Spleen (tissue), 7 donors: ENCODE results near the gene DTX4.

ENCODE experiments used
- POLR2A ChIP-seq, 3 donors: fragments of 450-650 bp; IDR thresholded peaks; one replicate each; pipeline ENCODE4 v1.5.1; 2017; ENCODE audit warnings: antibody characterized with exemption in 3 of 3, mild to moderate bottlenecking in 1 of 3
- TF ChIP-seq, protein P1 (sequence below), 11 experiments: fragments of 200-600 bp in 7 of 11; fragments of 450-650 bp in 4 of 11; sonication (generic) in 4 of 11; IDR thresholded peaks in 8 of 11; conservative IDR thresholded peaks in 3 of 11; 1 replicate in 7 of 11; 2 replicates in 4 of 11; pipeline versions ENCODE4 v1.4.0 to v1.8.0; 2016 to 2021; ENCODE audit warnings: antibody characterized with exemption in 11 of 11, inconsistent platforms in 4 of 11, mild to moderate bottlenecking in 1 of 11
- donor health status: DM: no; HTN: no; CAD: no; lungs with moderate emphysema.
- donor health status: DM: no; HTN: no; CAD: no.
- donor health status: DM: no; HTN: no; CAD: no.

DNA sequence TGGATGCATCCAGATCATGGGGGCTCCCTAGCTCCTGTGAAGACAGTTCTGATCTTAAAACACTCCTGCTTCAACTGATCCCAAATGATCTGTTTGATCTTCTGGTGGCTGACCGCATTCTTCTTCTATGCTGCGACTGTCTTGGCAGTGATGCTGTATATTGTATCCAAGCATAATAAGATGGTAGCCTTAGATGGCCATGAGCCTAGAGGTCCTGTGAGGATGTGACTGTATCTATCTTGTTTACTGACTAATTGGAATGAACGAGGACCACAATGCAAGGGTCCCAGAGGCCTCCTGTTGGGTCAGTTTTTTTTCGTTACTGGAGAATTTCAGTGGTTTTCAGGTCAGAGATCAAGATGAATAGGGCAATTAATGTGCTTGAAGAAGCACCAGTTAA lies 47.9 kb downstream of the DTX4 start:
- TF ChIP-seq, protein P1, sequence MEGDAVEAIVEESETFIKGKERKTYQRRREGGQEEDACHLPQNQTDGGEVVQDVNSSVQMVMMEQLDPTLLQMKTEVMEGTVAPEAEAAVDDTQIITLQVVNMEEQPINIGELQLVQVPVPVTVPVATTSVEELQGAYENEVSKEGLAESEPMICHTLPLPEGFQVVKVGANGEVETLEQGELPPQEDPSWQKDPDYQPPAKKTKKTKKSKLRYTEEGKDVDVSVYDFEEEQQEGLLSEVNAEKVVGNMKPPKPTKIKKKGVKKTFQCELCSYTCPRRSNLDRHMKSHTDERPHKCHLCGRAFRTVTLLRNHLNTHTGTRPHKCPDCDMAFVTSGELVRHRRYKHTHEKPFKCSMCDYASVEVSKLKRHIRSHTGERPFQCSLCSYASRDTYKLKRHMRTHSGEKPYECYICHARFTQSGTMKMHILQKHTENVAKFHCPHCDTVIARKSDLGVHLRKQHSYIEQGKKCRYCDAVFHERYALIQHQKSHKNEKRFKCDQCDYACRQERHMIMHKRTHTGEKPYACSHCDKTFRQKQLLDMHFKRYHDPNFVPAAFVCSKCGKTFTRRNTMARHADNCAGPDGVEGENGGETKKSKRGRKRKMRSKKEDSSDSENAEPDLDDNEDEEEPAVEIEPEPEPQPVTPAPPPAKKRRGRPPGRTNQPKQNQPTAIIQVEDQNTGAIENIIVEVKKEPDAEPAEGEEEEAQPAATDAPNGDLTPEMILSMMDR (IDR thresholded peaks at IDR 0.05 in 8 of 11, conservative IDR thresholded peaks at IDR 0.05 in 3 of 11), result no peak
- TF ChIP-seq POLR2A (IDR thresholded peaks at IDR 0.05), result no peak
